Measurements from ENCODE around the gene HABP2. TPM values are rescaled to one million over a fixed set of nuclear protein-coding genes. Genes with fewer than 3 reads are reported as not detected.

The HABP2 gene
- polyA plus RNA-seq, 3 donors: not detected

- TF ChIP-seq CTCF (IDR thresholded peaks at IDR 0.05): no peak
- no peak for DNase-seq
- Histone ChIP-seq H3K27ac (ENCODE audit: low read depth in 1 of 2, low read length in 2 of 2) (no peak overlapping the region), H4K20me1 (ENCODE audit: insufficient read depth, low read length) (no peaks in the 10 kb centered on the region), H3K4me1 (ENCODE audit: control insufficient read depth in 1 of 2, insufficient read depth in 2 of 2, low read length in 2 of 2) (no peaks in the 10 kb centered on the region), H3K9ac (ENCODE audit: insufficient read depth, low read length, poor library complexity, severe bottlenecking) (no peak overlapping the region), H3K79me2 (ENCODE audit: insufficient read depth, low read length) (no peaks in the 10 kb centered on the region), H3K9me3 (replicated peaks in 1 of 2; ENCODE audit: control insufficient read depth in 1 of 2, insufficient read depth in 1 of 2, low read length in 2 of 2) (no peaks in the 10 kb centered on the region), H3K4me2 (replicated peaks; ENCODE audit: extremely low read depth, low read length, poor library complexity, severe bottlenecking) (no peak overlapping the region), H3K27me3 (ENCODE audit: control insufficient read depth in 2 of 2, insufficient read depth in 2 of 2, low read length in 2 of 2) (no peaks in the 10 kb centered on the region), H3K36me3 (replicated peaks in 1 of 2; ENCODE audit: control insufficient read depth in 1 of 2, insufficient read depth in 2 of 2, low read length in 2 of 2) (no peaks in the 10 kb centered on the region), H2AFZ (ENCODE audit: insufficient read depth, low read depth, low read length, poor library complexity, severe bottlenecking) (no peak overlapping the region), H3K4me3 (replicated peaks in 1 of 3; ENCODE audit: low read depth in 2 of 3, low read length in 3 of 3) (no peak overlapping the region)
- 97% methylated on average over 11 of the region's 13 CpGs for WGBS (ENCODE audit: insufficient coverage)
- H3K27ac Mint-ChIP-seq: no peak overlapping the region
- H3K27me3 Mint-ChIP-seq (ENCODE audit: low read depth in 3 of 3): peaks cover 1 to 2% (median 2%) of the 10 kb centered on the region in 3 donors
- H3K9me3 Mint-ChIP-seq: no peaks in the 10 kb centered on the region
- H3K4me3 Mint-ChIP-seq: no peak overlapping the region
- intact Hi-C loops (cut with micrococcal nuclease): no loop called here
- peaks cover 1% of the 10 kb centered on the region for H3K4me1 Mint-ChIP-seq
- no peaks in the 10 kb centered on the region for H3K36me3 Mint-ChIP-seq
Measured at GRCh38 chr10:113594652-113595051, 41.8 kb downstream of the HABP2 start.

DNA sequence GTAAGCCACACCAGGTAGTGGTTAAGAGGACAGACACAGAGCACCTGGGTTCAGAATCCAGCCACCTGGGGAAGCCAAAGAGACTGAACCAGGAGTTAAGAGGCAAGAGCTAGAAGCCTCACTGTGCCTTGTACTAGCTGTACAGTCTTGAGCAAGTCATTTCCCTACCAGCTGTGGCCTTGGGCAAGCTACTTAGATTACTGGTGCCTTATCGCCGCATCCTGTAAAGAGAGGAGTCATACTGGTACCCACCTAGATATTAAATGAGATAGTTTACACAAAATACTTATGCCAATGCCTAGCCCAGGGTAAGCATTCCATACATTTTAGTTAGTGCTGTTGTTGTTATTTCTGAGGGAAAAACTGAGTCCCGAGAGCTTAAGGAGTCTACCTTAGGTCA, 47.7 kb downstream of the HABP2 start:
- Histone ChIP-seq H3K27me3 (ENCODE audit: control insufficient read depth in 2 of 2, insufficient read depth in 2 of 2, low read length in 2 of 2) (no peaks in the 10 kb centered on the region), H3K4me2 (replicated peaks; ENCODE audit: extremely low read depth, low read length, poor library complexity, severe bottlenecking) (no peak overlapping the region), H3K9me3 (replicated peaks in 1 of 2; ENCODE audit: control insufficient read depth in 1 of 2, insufficient read depth in 1 of 2, low read length in 2 of 2) (peaks cover 0 to 9% of the 10 kb centered on the region in 2 donors), H4K20me1 (ENCODE audit: insufficient read depth, low read length) (no peaks in the 10 kb centered on the region), H3K9ac (ENCODE audit: insufficient read depth, low read length, poor library complexity, severe bottlenecking) (no peak overlapping the region), H3K4me1 (ENCODE audit: control insufficient read depth in 1 of 2, insufficient read depth in 2 of 2, low read length in 2 of 2) (no peaks in the 10 kb centered on the region), H2AFZ (ENCODE audit: insufficient read depth, low read depth, low read length, poor library complexity, severe bottlenecking) (no peak overlapping the region), H3K27ac (ENCODE audit: low read depth in 1 of 2, low read length in 2 of 2) (no peak overlapping the region), H3K36me3 (replicated peaks in 1 of 2; ENCODE audit: control insufficient read depth in 1 of 2, insufficient read depth in 2 of 2, low read length in 2 of 2) (no peaks in the 10 kb centered on the region), H3K4me3 (replicated peaks in 1 of 3; ENCODE audit: low read depth in 2 of 3, low read length in 3 of 3) (no peak overlapping the region), H3K79me2 (ENCODE audit: insufficient read depth, low read length) (no peaks in the 10 kb centered on the region)
- no peak for TF ChIP-seq CTCF (IDR thresholded peaks at IDR 0.05)
- intact Hi-C loops (cut with micrococcal nuclease): no loop called here
- Mint-ChIP-seq H3K27ac (no peak overlapping the region), H3K4me3 (no peak overlapping the region), H3K36me3 (no peaks in the 10 kb centered on the region), H3K27me3 (ENCODE audit: low read depth in 3 of 3) (peaks cover 3 to 11% (median 6%) of the 10 kb centered on the region in 3 donors), H3K4me1 (peaks cover 1% of the 10 kb centered on the region), H3K9me3 (peaks cover 0 to 9% (median 3%) of the 10 kb centered on the region in 7 donors)
- 80% methylated on average over 1 of the region's 3 CpGs for WGBS (ENCODE audit: insufficient coverage)
- no peak for DNase-seq

All from CD14-positive monocyte (primary cell).